ENCODE data around the gene CMPK2.

CMPK2 gene

GRCh38 chr2:6896930-6897759 is 31.4 kb upstream of the CMPK2 start:
- Histone ChIP-seq H3K36me3 (ENCODE audit: control insufficient read depth, insufficient read depth, low read length) (no peaks in the 10 kb centered on the region), H3K27me3 (ENCODE audit: control insufficient read depth, insufficient read depth, low read length) (no peaks in the 10 kb centered on the region), H3K27ac (ENCODE audit: low read depth, low read length) (no peak overlapping the region), H3K9ac (ENCODE audit: low read depth, low read length) (no peak overlapping the region), H3K9me3 (ENCODE audit: control insufficient read depth, insufficient read depth, low read length) (no peaks in the 10 kb centered on the region), H3K4me3 (ENCODE audit: low read depth, low read length) (no peak overlapping the region), H3K4me1 (ENCODE audit: control insufficient read depth, insufficient read depth, low read length) (no peaks in the 10 kb centered on the region)

GRCh38 chr2:6893876-6894482 is 28.3 kb upstream of the CMPK2 start:
- Histone ChIP-seq H3K9me3 (ENCODE audit: control insufficient read depth, insufficient read depth, low read length) (no peaks in the 10 kb centered on the region), H3K36me3 (ENCODE audit: control insufficient read depth, insufficient read depth, low read length) (no peaks in the 10 kb centered on the region), H3K4me3 (ENCODE audit: low read depth, low read length) (no peak overlapping the region), H3K27me3 (ENCODE audit: control insufficient read depth, insufficient read depth, low read length) (no peaks in the 10 kb centered on the region), H3K4me1 (ENCODE audit: control insufficient read depth, insufficient read depth, low read length) (no peaks in the 10 kb centered on the region), H3K9ac (ENCODE audit: low read depth, low read length) (no peak overlapping the region), H3K27ac (ENCODE audit: low read depth, low read length) (no peak overlapping the region)

GRCh38 chr2:6888724-6889123 is 23.0 kb upstream of the CMPK2 start:
- no peaks in the 10 kb centered on the region for H3K27me3 ChIP-seq (ENCODE audit: control insufficient read depth, insufficient read depth, low read length)
- H3K27ac ChIP-seq (ENCODE audit: low read depth, low read length) = no peak overlapping the region
- no peak overlapping the region for H3K4me3 ChIP-seq (ENCODE audit: low read depth, low read length)
- H3K9me3 ChIP-seq (ENCODE audit: control insufficient read depth, insufficient read depth, low read length) = no peaks in the 10 kb centered on the region
- H3K4me1 ChIP-seq (ENCODE audit: control insufficient read depth, insufficient read depth, low read length) = no peaks in the 10 kb centered on the region
- no peaks in the 10 kb centered on the region for H3K36me3 ChIP-seq (ENCODE audit: control insufficient read depth, insufficient read depth, low read length)
- H3K9ac ChIP-seq (ENCODE audit: low read depth, low read length) = no peak overlapping the region

DNA sequence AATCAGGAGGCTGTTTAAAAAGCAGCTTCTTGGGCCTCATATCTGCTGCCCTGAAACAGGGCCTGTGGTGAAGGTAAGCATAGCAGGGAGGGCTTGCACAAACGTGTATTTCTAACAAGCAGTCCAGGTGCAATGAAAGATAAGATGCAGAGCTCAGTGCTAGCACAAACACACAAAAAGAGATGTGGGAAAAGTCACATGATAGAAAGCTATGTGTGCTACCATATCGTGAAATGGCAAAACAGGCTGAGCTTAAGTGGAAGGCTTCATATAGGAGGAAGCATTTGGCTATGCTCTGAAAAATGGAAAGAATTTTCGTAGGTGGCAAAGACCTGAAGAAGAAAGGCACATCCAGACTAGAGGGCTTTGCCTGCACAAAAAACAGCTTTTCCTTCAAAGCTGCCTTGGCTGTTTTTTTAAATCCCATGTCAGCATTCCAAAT is 22.1 kb upstream of the CMPK2 start:
- H3K27ac ChIP-seq (ENCODE audit: low read depth, low read length) = no peak overlapping the region
- H3K4me1 ChIP-seq (ENCODE audit: control insufficient read depth, insufficient read depth, low read length) = no peaks in the 10 kb centered on the region
- H3K4me3 ChIP-seq (ENCODE audit: low read depth, low read length) = no peak overlapping the region
- H3K36me3 ChIP-seq (ENCODE audit: control insufficient read depth, insufficient read depth, low read length) = no peaks in the 10 kb centered on the region
- H3K9me3 ChIP-seq (ENCODE audit: control insufficient read depth, insufficient read depth, low read length) = no peaks in the 10 kb centered on the region
- H3K9ac ChIP-seq (ENCODE audit: low read depth, low read length) = no peak overlapping the region
- no peaks in the 10 kb centered on the region for H3K27me3 ChIP-seq (ENCODE audit: control insufficient read depth, insufficient read depth, low read length)

DNA sequence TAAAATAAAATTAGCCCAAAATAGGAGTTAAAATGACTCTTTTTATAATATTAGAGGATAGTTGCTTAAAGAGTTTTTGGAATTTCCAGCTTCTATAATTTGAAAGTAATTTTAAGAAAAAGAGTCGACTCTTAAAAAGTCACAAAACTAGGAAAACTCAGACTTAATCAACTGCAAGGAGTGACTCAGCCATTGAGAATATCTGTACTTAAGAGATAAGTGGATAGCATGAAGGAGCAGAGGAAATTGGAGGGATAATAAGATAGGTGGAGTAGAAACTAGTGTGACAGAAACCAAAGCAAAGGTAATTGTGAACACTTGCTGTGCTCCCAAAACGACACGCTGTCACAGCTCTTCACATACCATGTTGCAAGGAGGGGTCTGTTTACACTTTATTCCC is 20.3 kb upstream of the CMPK2 start:
- Histone ChIP-seq H3K27me3 (ENCODE audit: control insufficient read depth, insufficient read depth, low read length) (no peaks in the 10 kb centered on the region), H3K4me3 (ENCODE audit: low read depth, low read length) (no peak overlapping the region), H3K4me1 (ENCODE audit: control insufficient read depth, insufficient read depth, low read length) (no peaks in the 10 kb centered on the region), H3K9ac (ENCODE audit: low read depth, low read length) (no peak overlapping the region), H3K27ac (ENCODE audit: low read depth, low read length) (no peak overlapping the region), H3K36me3 (ENCODE audit: control insufficient read depth, insufficient read depth, low read length) (no peaks in the 10 kb centered on the region), H3K9me3 (ENCODE audit: control insufficient read depth, insufficient read depth, low read length) (peaks cover 6% of the 10 kb centered on the region; the same call in 1 of the 2 replicates)

DNA sequence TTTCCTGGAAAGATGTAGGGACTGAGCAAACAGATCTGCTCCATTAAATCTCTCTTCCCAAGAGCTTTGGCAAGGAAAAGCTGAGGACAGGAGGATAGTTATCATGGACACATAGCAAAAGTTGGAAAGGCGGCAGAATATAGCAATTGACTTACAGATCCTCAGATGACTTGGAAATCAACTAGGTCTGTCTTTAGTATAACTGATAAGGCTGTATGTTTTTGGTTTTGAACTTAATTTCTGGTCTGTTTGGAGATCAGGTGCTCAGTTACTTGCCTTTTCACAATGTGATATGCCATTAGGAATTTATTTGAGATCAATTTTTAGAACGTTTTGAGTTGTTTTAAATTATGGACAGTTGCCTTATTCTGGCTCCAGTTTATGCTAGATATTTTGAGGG is 19.8 kb upstream of the CMPK2 start:
- Histone ChIP-seq H3K9ac (ENCODE audit: low read depth, low read length) (no peak overlapping the region), H3K4me1 (ENCODE audit: control insufficient read depth, insufficient read depth, low read length) (no peaks in the 10 kb centered on the region), H3K27me3 (ENCODE audit: control insufficient read depth, insufficient read depth, low read length) (no peaks in the 10 kb centered on the region), H3K9me3 (ENCODE audit: control insufficient read depth, insufficient read depth, low read length) (peaks cover 8% of the 10 kb centered on the region; the same call in 1 of the 2 replicates), H3K27ac (ENCODE audit: low read depth, low read length) (no peak overlapping the region), H3K4me3 (ENCODE audit: low read depth, low read length) (no peak overlapping the region), H3K36me3 (ENCODE audit: control insufficient read depth, insufficient read depth, low read length) (no peaks in the 10 kb centered on the region)

DNA sequence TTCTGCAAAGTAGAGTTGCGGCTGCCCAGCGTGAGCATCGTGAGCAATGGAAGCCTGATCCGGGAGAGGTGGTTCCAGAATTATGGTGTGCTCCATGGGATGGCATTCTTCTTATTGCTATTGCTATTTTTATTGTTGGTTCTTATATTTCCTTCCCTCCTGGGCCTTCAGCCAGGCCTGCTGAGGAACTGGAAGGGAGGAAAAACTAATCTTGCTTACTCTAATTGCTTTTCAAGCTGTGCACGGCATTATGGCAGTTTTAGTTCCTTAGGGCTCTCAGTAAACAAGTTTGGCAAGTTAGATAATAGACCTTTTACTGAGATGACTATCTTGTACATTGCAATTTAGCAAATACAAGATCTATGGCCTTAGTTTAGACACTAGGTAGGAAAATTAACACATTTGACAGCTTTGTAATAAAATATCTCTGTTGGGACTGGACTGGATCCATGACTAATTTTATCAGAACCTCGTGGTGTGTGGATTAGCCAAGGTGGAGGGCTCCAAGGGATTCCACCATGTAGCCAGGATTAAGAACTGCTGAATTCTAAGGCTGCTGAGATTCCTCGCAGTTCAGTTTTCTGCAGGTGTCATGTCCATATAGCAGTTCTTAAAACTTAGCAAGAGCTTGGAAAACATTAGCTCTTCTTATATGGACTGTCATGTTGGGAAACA is 17.9 kb upstream of the CMPK2 start:
- Histone ChIP-seq H3K27me3 (ENCODE audit: control insufficient read depth, insufficient read depth, low read length) (no peaks in the 10 kb centered on the region), H3K4me3 (ENCODE audit: low read depth, low read length) (no peak overlapping the region), H3K9ac (ENCODE audit: low read depth, low read length) (no peak overlapping the region), H3K36me3 (ENCODE audit: control insufficient read depth, insufficient read depth, low read length) (no peaks in the 10 kb centered on the region), H3K27ac (ENCODE audit: low read depth, low read length) (no peak overlapping the region), H3K4me1 (ENCODE audit: control insufficient read depth, insufficient read depth, low read length) (no peaks in the 10 kb centered on the region), H3K9me3 (ENCODE audit: control insufficient read depth, insufficient read depth, low read length) (peaks cover 14% of the 10 kb centered on the region; the same call in 1 of the 2 replicates)

GRCh38 chr2:6881516-6881915 is 15.8 kb upstream of the CMPK2 start:
- H3K27ac ChIP-seq (ENCODE audit: low read depth, low read length) = no peak overlapping the region
- H3K4me3 ChIP-seq (ENCODE audit: low read depth, low read length) = no peak overlapping the region
- H3K9ac ChIP-seq (ENCODE audit: low read depth, low read length) = no peak overlapping the region
- H3K4me1 ChIP-seq (ENCODE audit: control insufficient read depth, insufficient read depth, low read length) = no peaks in the 10 kb centered on the region
- H3K36me3 ChIP-seq (ENCODE audit: control insufficient read depth, insufficient read depth, low read length) = no peaks in the 10 kb centered on the region
- H3K9me3 ChIP-seq (ENCODE audit: control insufficient read depth, insufficient read depth, low read length) = peaks cover 14% of the 10 kb centered on the region; the same call in 1 of the 2 replicates
- H3K27me3 ChIP-seq (ENCODE audit: control insufficient read depth, insufficient read depth, low read length) = no peaks in the 10 kb centered on the region

- H3K27me3 ChIP-seq (ENCODE audit: control insufficient read depth, insufficient read depth, low read length) = no peaks in the 10 kb centered on the region
- no peaks in the 10 kb centered on the region for H3K36me3 ChIP-seq (ENCODE audit: control insufficient read depth, insufficient read depth, low read length)
- peaks cover 14% of the 10 kb centered on the region; the same call in 1 of the 2 replicates for H3K9me3 ChIP-seq (ENCODE audit: control insufficient read depth, insufficient read depth, low read length)
- no peak overlapping the region for H3K27ac ChIP-seq (ENCODE audit: low read depth, low read length)
- H3K4me1 ChIP-seq (ENCODE audit: control insufficient read depth, insufficient read depth, low read length) = no peaks in the 10 kb centered on the region
- no peak overlapping the region for H3K9ac ChIP-seq (ENCODE audit: low read depth, low read length)
- H3K4me3 ChIP-seq (ENCODE audit: low read depth, low read length) = no peak overlapping the region
These were observed 15.3 kb upstream of the CMPK2 start for GRCh38 chr2:6881046-6881445.

DNA sequence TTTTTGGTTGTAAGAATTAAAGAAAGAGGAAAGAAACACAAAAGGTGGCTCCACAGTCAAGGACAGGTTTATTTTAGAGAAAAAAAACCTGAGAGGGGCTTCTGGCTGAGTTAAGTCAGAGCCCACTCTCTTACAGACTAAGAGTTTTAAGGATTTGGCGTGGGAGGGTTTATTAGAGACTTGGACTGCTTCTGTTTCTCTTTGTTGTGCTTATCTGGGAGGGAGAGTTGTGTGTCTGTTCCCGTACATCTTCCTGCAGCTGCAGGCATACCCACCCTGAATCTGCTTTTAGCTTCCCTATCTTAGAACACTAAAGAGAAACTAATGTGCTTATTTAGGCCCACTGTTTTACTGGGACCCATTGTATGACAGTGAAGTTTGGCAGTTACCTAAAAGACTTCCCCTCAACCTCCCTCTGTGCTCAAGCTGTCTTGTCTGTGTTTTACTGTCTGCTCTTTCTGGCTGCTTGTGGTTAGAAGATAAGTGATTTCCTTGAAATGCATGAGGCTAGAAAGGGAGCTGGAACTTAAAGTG is 14.6 kb upstream of the CMPK2 start:
- Histone ChIP-seq H3K9ac (ENCODE audit: low read depth, low read length) (no peak overlapping the region), H3K4me3 (ENCODE audit: low read depth, low read length) (no peak overlapping the region), H3K9me3 (ENCODE audit: control insufficient read depth, insufficient read depth, low read length) (peaks cover 14% of the 10 kb centered on the region; the same call in 1 of the 2 replicates), H3K4me1 (ENCODE audit: control insufficient read depth, insufficient read depth, low read length) (no peaks in the 10 kb centered on the region), H3K27me3 (ENCODE audit: control insufficient read depth, insufficient read depth, low read length) (no peaks in the 10 kb centered on the region), H3K27ac (ENCODE audit: low read depth, low read length) (no peak overlapping the region), H3K36me3 (ENCODE audit: control insufficient read depth, insufficient read depth, low read length) (no peaks in the 10 kb centered on the region)

DNA sequence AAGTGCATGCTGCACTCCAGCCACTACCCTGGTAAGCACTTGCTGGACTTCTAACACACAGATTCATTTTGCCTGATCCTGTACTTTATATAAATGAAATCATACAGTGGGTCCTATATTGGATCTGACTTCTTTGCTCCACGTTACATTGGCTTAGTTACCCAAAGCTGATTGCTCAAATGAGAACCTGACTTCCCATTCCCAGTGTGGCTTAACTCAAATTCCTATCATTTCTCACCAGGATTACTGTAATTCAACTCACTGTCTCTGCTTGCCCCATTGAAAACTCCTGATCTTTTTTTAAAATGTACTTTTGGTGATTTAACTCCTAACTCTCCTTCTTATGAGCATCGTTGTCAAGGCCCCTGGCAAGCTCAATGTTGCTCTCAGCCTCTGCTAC is 13.3 kb upstream of the CMPK2 start:
- Histone ChIP-seq H3K4me1 (ENCODE audit: control insufficient read depth, insufficient read depth, low read length) (no peaks in the 10 kb centered on the region), H3K9me3 (ENCODE audit: control insufficient read depth, insufficient read depth, low read length) (peaks cover 16% of the 10 kb centered on the region), H3K4me3 (ENCODE audit: low read depth, low read length) (no peak overlapping the region), H3K36me3 (ENCODE audit: control insufficient read depth, insufficient read depth, low read length) (no peaks in the 10 kb centered on the region), H3K27me3 (ENCODE audit: control insufficient read depth, insufficient read depth, low read length) (no peaks in the 10 kb centered on the region), H3K9ac (ENCODE audit: low read depth, low read length) (no peak overlapping the region), H3K27ac (ENCODE audit: low read depth, low read length) (no peak overlapping the region)

All from HUES48 (cell line).